Smooth muscle cell (in vitro differentiated cells): ENCODE measurements around the gene JAZF1. TPM values are rescaled to one million over a fixed set of nuclear protein-coding genes. Genes with fewer than 3 reads are reported as not detected.
A peak's percentile ranks its signal among the peaks of the same experiment; 100 is the strongest.

Experiments used
- DNase-seq: peaks from one replicate; lab custom pipeline; 2025; ENCODE audit not compliant: unreplicated experiment; lab: John Stamatoyannopoulos, UW
- H2AFZ ChIP-seq: fragments of 200-600 bp; sonication (generic); 2 replicates; pipeline ENCODE4 v1.6.0; 2016; ENCODE audit warnings: antibody characterized with exemption, low read depth, mild to moderate bottlenecking
- H3F3A ChIP-seq: fragments of 200-600 bp; sonication (generic); 2 replicates; pipeline ENCODE4 v1.6.0; 2017; ENCODE audit warnings: antibody characterized with exemption, low read depth
- H3K27ac ChIP-seq: fragments of 200-600 bp; sonication (generic); 2 replicates; pipeline ENCODE4 v1.5.1; 2016; ENCODE audit warnings: low read depth, mild to moderate bottlenecking
- H3K27me3 ChIP-seq: fragments of 200-600 bp; sonication (generic); 2 replicates; pipeline ENCODE4 v1.6.1; 2016; ENCODE audit warnings: low read depth, mild to moderate bottlenecking
- H3K36me3 ChIP-seq: fragments of 200-600 bp; sonication (generic); 2 replicates; pipeline ENCODE4 v1.5.1; 2016; ENCODE audit warnings: low read depth
- H3K4me1 ChIP-seq: fragments of 200-600 bp; sonication (generic); 2 replicates; pipeline ENCODE4 v1.5.1; 2016; ENCODE audit warnings: low read depth
- H3K4me2 ChIP-seq: fragments of 200-600 bp; sonication (generic); 2 replicates; pipeline ENCODE4 v1.6.0; 2016; ENCODE audit warnings: mild to moderate bottlenecking
- H3K4me3 ChIP-seq: fragments of 200-600 bp; sonication (generic); 2 replicates; pipeline ENCODE4 v1.5.1; 2016; ENCODE audit warnings: mild to moderate bottlenecking
- H3K79me2 ChIP-seq: fragments of 200-600 bp; sonication (generic); 2 replicates; pipeline ENCODE4 v1.6.0; 2016; ENCODE audit warnings: low read depth, mild to moderate bottlenecking
- H3K9ac ChIP-seq: fragments of 200-600 bp; sonication (generic); 2 replicates; pipeline ENCODE4 v1.6.0; 2016; ENCODE audit warnings: low read depth
- H3K9me3 ChIP-seq: fragments of 200-600 bp; sonication (generic); replicated peaks from 2 replicates; pipeline ENCODE4 v1.5.1; 2016; ENCODE audit warnings: low read depth
- H4K20me1 ChIP-seq: fragments of 200-600 bp; sonication (generic); 2 replicates; pipeline ENCODE4 v1.6.0; 2016; ENCODE audit warnings: low read depth
- CTCF ChIP-seq: fragments of 200-600 bp; sonication (generic); IDR thresholded peaks from 2 replicates; pipeline ENCODE4 v1.5.1; 2017; ENCODE audit warnings: borderline replicate concordance, mild to moderate bottlenecking, antibody characterized with exemption; ENCODE audit not compliant: insufficient read depth, poor library complexity, severe bottlenecking
- WGBS: methylation state at CpG from one replicate; pipeline ENCODE4 v1.1.7; 2016; ENCODE audit warnings: low lambda C conversion rate; 5-methylcytosine and 5-hydroxymethylcytosine counted together
- polyA plus RNA-seq: library from polyadenylated mRNA; unstranded; fragments of >200 nt; fragmentation: Nextera tagmentation; extraction: Ambion mirVana; gene quantifications from 2 replicates; pipeline ENCODE4 v1.2.1, GENCODE V29; 2016
- small RNA-seq: library from RNA; depleted of rRNA; stranded (forward); fragments of <200 nt; gene quantifications from one replicate; pipeline ENCODE3, GENCODE V24; 2014
- total RNA-seq: library from RNA; depleted of rRNA; stranded (reverse); fragments of >200 nt; gene quantifications from 2 replicates; pipeline ENCODE4 v1.2.3, GENCODE V29; 2014

The JAZF1 gene
- total and polyA plus RNA-seq, 2 experiments from 2014 or later: 17.4 to 18.0 TPM

- peaks cover 71% of the 10 kb centered on the region for H3K79me2 ChIP-seq
- 46% methylated on average over 2 of the region's 2 CpGs for WGBS
- no peak overlapping the region for H2AFZ ChIP-seq
- H3K9me3 ChIP-seq: no peaks in the 10 kb centered on the region
- peaks cover 61% of the 10 kb centered on the region for H4K20me1 ChIP-seq
- no peak overlapping the region for H3K9ac ChIP-seq
- no peak for DNase-seq
- H3K27me3 ChIP-seq: no peaks in the 10 kb centered on the region
- no peaks in the 10 kb centered on the region for H3F3A ChIP-seq
- H3K4me3 ChIP-seq: no peak overlapping the region
- H3K4me1 ChIP-seq: no peaks in the 10 kb centered on the region
- H3K4me2 ChIP-seq: no peak overlapping the region
- TF ChIP-seq CTCF: no peak
- H3K27ac ChIP-seq: peak overlapping the region; percentile 34
- H3K36me3 ChIP-seq: peaks cover 7% of the 10 kb centered on the region
Observed at GRCh38 chr7:27782849-27783248, 397.7 kb downstream of the JAZF1 start.

GRCh38 chr7:27781188-27781587 is 399.4 kb downstream of the JAZF1 start:
- Histone ChIP-seq H3K4me1 (no peaks in the 10 kb centered on the region), H3K79me2 (peaks cover 88% of the 10 kb centered on the region), H3K27ac (no peak overlapping the region), H3K27me3 (no peaks in the 10 kb centered on the region), H3K36me3 (no peaks in the 10 kb centered on the region), H3K4me2 (no peak overlapping the region), H4K20me1 (peaks cover 68% of the 10 kb centered on the region), H3K4me3 (no peak overlapping the region), H3F3A (no peaks in the 10 kb centered on the region), H3K9me3 (no peaks in the 10 kb centered on the region), H3K9ac (no peak overlapping the region), H2AFZ (no peak overlapping the region)
- DNase-seq: no peak
- no peak for TF ChIP-seq CTCF
- WGBS: 93% methylated on average over 2 of the region's 2 CpGs

Small RNA genes within 50 kb of the gene (small RNA-seq; reads per million reads assigned to genes)
- not detected for gene RNU6-979P

Other genes with a start within 250 kb of the JAZF1 start
- 18.2 and 35.1 TPM in 2 replicates for gene CREB5, start 231.7 kb upstream of the JAZF1 start, total RNA-seq
- 6.2 and 17.0 TPM in 2 replicates for gene CREB5, start 231.7 kb upstream of the JAZF1 start, polyA plus RNA-seq